SK-MEL-5 (cell line): Measurements from ENCODE around the gene HSDL2. TPM values are rescaled to one million over a fixed set of nuclear protein-coding genes. Genes with fewer than 3 reads are reported as not detected.

Source experiments
- DNase-seq: peaks from one replicate; pipeline ENCODE4 v3.0.0-alpha.2; 2016; ENCODE audit warnings: low read depth, low spot score
- in situ Hi-C: cut with HindIII; loops from 2 replicates; pipeline ENCODE4 v1.10.0; 2016; ENCODE audit warnings: low sequenced_read_pairs, high pct_unique_total_duplicates, low pct_unique_long_range_greater_than_20kb
- total RNA-seq: library from RNA; depleted of rRNA; stranded (reverse); fragments of >200 nt; shearing (Covaris generic); gene quantifications from 2 replicates; pipeline ENCODE4 v1.2.3, GENCODE V29; 2014

HSDL2 gene
- total RNA-seq, 1 experiment from 2014 or later, result 34.1 TPM

- in situ Hi-C loops, result no loop called here
- DNase-seq, result no peak
Measured at GRCh38 chr9:112475318-112475717, 95.4 kb downstream of the HSDL2 start.

- DNase-seq, result no peak
- in situ Hi-C loops, result no loop called here
Measured at GRCh38 chr9:112477330-112477729, 97.4 kb downstream of the HSDL2 start.

GRCh38 chr9:112479221-112479620 lies 99.3 kb downstream of the HSDL2 start:
- in situ Hi-C loops, result no loop called here
- DNase-seq, result no peak

- in situ Hi-C loops, result no loop called here
- no peak for DNase-seq
Measured at GRCh38 chr9:112484607-112485006, 104.7 kb downstream of the HSDL2 start.

GRCh38 chr9:112485574-112485973 lies 105.7 kb downstream of the HSDL2 start:
- DNase-seq, result no peak
- in situ Hi-C loops, result no loop called here

- in situ Hi-C loops, result no loop called here
- DNase-seq, result peak; percentile 82
Measured at GRCh38 chr9:112486221-112487007, 106.5 kb downstream of the HSDL2 start, which contains the start of gene KIAA1958. Gene KIAA1958, plus strand, starts transcription at chr9:112486827. Its CDS starts 87,254 bp downstream, at chr9:112574081.

GRCh38 chr9:112487008-112487798 lies 107.3 kb downstream of the HSDL2 start:
- DNase-seq, result peak; percentile 56
- in situ Hi-C loops, result no loop called here

GRCh38 chr9:112487799-112488340 lies 108.0 kb downstream of the HSDL2 start:
- DNase-seq, result peak; percentile 8
- in situ Hi-C loops, result no loop called here

GRCh38 chr9:112489039-112489546 lies 109.2 kb downstream of the HSDL2 start:
- peak; percentile 6 for DNase-seq
- in situ Hi-C loops, result no loop called here

GRCh38 chr9:112489876-112490666 lies 110.2 kb downstream of the HSDL2 start:
- in situ Hi-C loops, result no loop called here

GRCh38 chr9:112493393-112494137 lies 113.7 kb downstream of the HSDL2 start:
- DNase-seq, result no peak
- in situ Hi-C loops, result no loop called here

More at GRCh38 chr9:112489876-112490666, 110.2 kb downstream of the HSDL2 start:
- DNase-seq, result no peak

- no peak for DNase-seq
- in situ Hi-C loops, result no loop called here
Measured at GRCh38 chr9:112494153-112494552, 114.2 kb downstream of the HSDL2 start.

- no peak for DNase-seq
- in situ Hi-C loops, result no loop called here
Measured at GRCh38 chr9:112495614-112496013, 115.7 kb downstream of the HSDL2 start.

GRCh38 chr9:112496074-112496722 lies 116.3 kb downstream of the HSDL2 start:
- DNase-seq, result no peak
- in situ Hi-C loops, result no loop called here

GRCh38 chr9:112500842-112501241 lies 120.9 kb downstream of the HSDL2 start:
- in situ Hi-C loops, result no loop called here
- no peak for DNase-seq

- in situ Hi-C loops, result no loop called here
- DNase-seq, result no peak
Measured at GRCh38 chr9:112501287-112501686, 121.4 kb downstream of the HSDL2 start.
